ENCODE data around the gene MC1R.
"Not testable (repeated sequence)": the region's sequence is repeated elsewhere in the genome, so short reads cannot be mapped to it uniquely, and the experiment has no call there.

The MC1R gene

DNA sequence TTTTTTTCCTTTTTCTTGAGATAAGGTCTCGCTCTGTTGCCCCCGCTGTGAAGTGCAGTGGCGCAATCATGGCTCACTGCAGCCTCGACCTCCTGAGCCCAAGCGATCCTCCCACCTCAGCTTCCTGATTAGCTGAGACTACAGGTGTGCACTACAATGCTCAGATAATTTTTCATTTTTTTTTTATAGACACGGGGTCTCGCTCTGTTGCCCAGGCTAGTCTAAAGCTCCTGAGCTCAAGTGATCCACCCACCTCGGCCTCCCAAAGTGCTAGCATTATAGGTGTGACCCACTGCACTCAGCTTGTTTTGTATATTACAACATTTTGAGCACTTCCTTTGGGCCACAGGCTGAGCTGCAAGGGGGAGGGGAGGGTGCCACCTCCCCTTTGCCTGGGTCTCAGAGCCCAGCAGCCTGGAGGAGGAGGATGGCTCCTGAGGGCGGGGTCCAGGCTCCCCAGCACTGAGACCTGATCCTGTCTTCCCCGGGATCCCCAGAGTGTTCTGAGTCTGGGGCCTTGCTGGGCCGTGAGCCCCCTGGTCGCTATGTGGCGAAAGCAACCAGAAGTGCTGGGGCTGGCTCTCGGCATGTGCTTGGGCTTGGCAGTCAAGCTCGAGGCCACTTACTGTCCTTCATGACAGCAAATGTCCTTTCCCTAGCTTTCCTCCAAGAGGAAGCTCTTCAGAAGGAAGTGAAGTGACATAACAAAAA lies 38.0 kb downstream of the MC1R start:
- Histone ChIP-seq H3K27ac (ENCODE audit: low read depth, low read length) (no peak overlapping the region), H3K9ac (ENCODE audit: low read depth, low read length) (no peak overlapping the region), H3K36me3 (ENCODE audit: insufficient read depth, low read length) (peaks cover 20% of the 10 kb centered on the region), H3K4me1 (ENCODE audit: insufficient read depth, low read length) (no peaks in the 10 kb centered on the region), H3K9me3 (ENCODE audit: insufficient read depth, low read depth, low read length) (no peaks in the 10 kb centered on the region), H3K4me3 (ENCODE audit: low read length) (no peak overlapping the region), H3K27me3 (ENCODE audit: insufficient read depth, low read length) (no peaks in the 10 kb centered on the region)
- 94% methylated on average over 15 of the region's 15 CpGs for WGBS

GRCh38 chr16:89957216-89957785 lies 38.6 kb downstream of the MC1R start:
- Histone ChIP-seq H3K4me1 (ENCODE audit: insufficient read depth, low read length) (no peaks in the 10 kb centered on the region), H3K27me3 (ENCODE audit: insufficient read depth, low read length) (no peaks in the 10 kb centered on the region), H3K4me3 (ENCODE audit: low read length) (no peak overlapping the region), H3K36me3 (ENCODE audit: insufficient read depth, low read length) (peaks cover 20% of the 10 kb centered on the region), H3K9me3 (ENCODE audit: insufficient read depth, low read depth, low read length) (no peaks in the 10 kb centered on the region), H3K27ac (ENCODE audit: low read depth, low read length) (no peak overlapping the region), H3K9ac (ENCODE audit: low read depth, low read length) (no peak overlapping the region)
- WGBS: 96% methylated on average over 23 of the region's 23 CpGs

- Histone ChIP-seq H3K4me1 (ENCODE audit: insufficient read depth, low read length) (no peaks in the 10 kb centered on the region), H3K9ac (ENCODE audit: low read depth, low read length) (no peak overlapping the region), H3K4me3 (ENCODE audit: low read length) (no peak overlapping the region), H3K36me3 (ENCODE audit: insufficient read depth, low read length) (peaks cover 20% of the 10 kb centered on the region), H3K9me3 (ENCODE audit: insufficient read depth, low read depth, low read length) (no peaks in the 10 kb centered on the region), H3K27me3 (ENCODE audit: insufficient read depth, low read length) (no peaks in the 10 kb centered on the region), H3K27ac (ENCODE audit: low read depth, low read length) (no peak overlapping the region)
- WGBS: 89% methylated on average over 7 of the region's 7 CpGs
Measured at GRCh38 chr16:89958068-89958467, 39.4 kb downstream of the MC1R start.

GRCh38 chr16:89958596-89958995 lies 39.9 kb downstream of the MC1R start:
- 95% methylated on average over 10 of the region's 10 CpGs for WGBS
- Histone ChIP-seq H3K4me3 (ENCODE audit: low read length) (no peak overlapping the region), H3K27me3 (ENCODE audit: insufficient read depth, low read length) (no peaks in the 10 kb centered on the region), H3K27ac (ENCODE audit: low read depth, low read length) (no peak overlapping the region), H3K9ac (ENCODE audit: low read depth, low read length) (no peak overlapping the region), H3K36me3 (ENCODE audit: insufficient read depth, low read length) (peaks cover 24% of the 10 kb centered on the region), H3K4me1 (ENCODE audit: insufficient read depth, low read length) (no peaks in the 10 kb centered on the region), H3K9me3 (ENCODE audit: insufficient read depth, low read depth, low read length) (no peaks in the 10 kb centered on the region)

- WGBS: 94% methylated on average over 13 of the region's 13 CpGs
- no peaks in the 10 kb centered on the region for H3K9me3 ChIP-seq (ENCODE audit: insufficient read depth, low read depth, low read length)
- H3K4me3 ChIP-seq (ENCODE audit: low read length): no peak overlapping the region
- peaks cover 25% of the 10 kb centered on the region for H3K36me3 ChIP-seq (ENCODE audit: insufficient read depth, low read length)
- H3K27ac ChIP-seq (ENCODE audit: low read depth, low read length): no peak overlapping the region
- no peaks in the 10 kb centered on the region for H3K27me3 ChIP-seq (ENCODE audit: insufficient read depth, low read length)
- no peaks in the 10 kb centered on the region for H3K4me1 ChIP-seq (ENCODE audit: insufficient read depth, low read length)
- no peak overlapping the region for H3K9ac ChIP-seq (ENCODE audit: low read depth, low read length)
Measured at GRCh38 chr16:89960966-89961365, 42.3 kb downstream of the MC1R start.

- Histone ChIP-seq H3K9ac (ENCODE audit: low read depth, low read length) (no peak overlapping the region), H3K4me3 (ENCODE audit: low read length) (no peak overlapping the region), H3K27ac (ENCODE audit: low read depth, low read length) (no peak overlapping the region), H3K9me3 (ENCODE audit: insufficient read depth, low read depth, low read length) (no peaks in the 10 kb centered on the region), H3K36me3 (ENCODE audit: insufficient read depth, low read length) (peaks cover 29% of the 10 kb centered on the region), H3K27me3 (ENCODE audit: insufficient read depth, low read length) (no peaks in the 10 kb centered on the region), H3K4me1 (ENCODE audit: insufficient read depth, low read length) (no peaks in the 10 kb centered on the region)
- WGBS: 95% methylated on average over 23 of the region's 23 CpGs
Measured at GRCh38 chr16:89961920-89962319, 43.3 kb downstream of the MC1R start.

GRCh38 chr16:89962754-89963498 lies 44.3 kb downstream of the MC1R start:
- no peak overlapping the region for H3K4me3 ChIP-seq (ENCODE audit: low read length)
- no peaks in the 10 kb centered on the region for H3K4me1 ChIP-seq (ENCODE audit: insufficient read depth, low read length)
- H3K27me3 ChIP-seq (ENCODE audit: insufficient read depth, low read length): no peaks in the 10 kb centered on the region
- H3K9ac ChIP-seq (ENCODE audit: low read depth, low read length): no peak overlapping the region
- no peaks in the 10 kb centered on the region for H3K9me3 ChIP-seq (ENCODE audit: insufficient read depth, low read depth, low read length)
- WGBS: 89% methylated on average over 26 of the region's 26 CpGs
- H3K36me3 ChIP-seq (ENCODE audit: insufficient read depth, low read length): peaks cover 29% of the 10 kb centered on the region
- H3K27ac ChIP-seq (ENCODE audit: low read depth, low read length): no peak overlapping the region

DNA sequence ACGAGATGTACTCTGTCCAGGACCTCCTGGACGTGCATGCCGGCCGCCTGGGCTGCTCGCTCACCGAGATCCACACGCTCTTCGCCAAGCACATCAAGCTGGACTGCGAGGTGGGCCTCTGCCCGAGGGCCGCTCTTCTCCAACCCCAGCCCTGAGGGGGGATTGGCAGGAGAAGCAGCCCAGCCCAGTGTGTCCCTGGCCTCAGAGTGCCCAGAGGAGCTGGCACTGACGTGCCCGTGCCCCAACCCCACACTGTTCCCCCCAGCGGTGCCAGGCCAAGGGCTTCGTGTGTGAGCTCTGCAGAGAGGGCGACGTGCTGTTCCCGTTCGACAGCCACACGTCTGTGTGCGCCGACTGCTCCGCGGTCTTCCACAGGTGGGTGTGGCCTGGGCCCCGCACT lies 45.5 kb downstream of the MC1R start:
- Histone ChIP-seq H3K4me1 (ENCODE audit: insufficient read depth, low read length) (no peaks in the 10 kb centered on the region), H3K9me3 (ENCODE audit: insufficient read depth, low read depth, low read length) (no peaks in the 10 kb centered on the region), H3K36me3 (ENCODE audit: insufficient read depth, low read length) (peaks cover 20% of the 10 kb centered on the region), H3K9ac (ENCODE audit: low read depth, low read length) (no peak overlapping the region), H3K27ac (ENCODE audit: low read depth, low read length) (no peak overlapping the region), H3K4me3 (ENCODE audit: low read length) (no peak overlapping the region), H3K27me3 (ENCODE audit: insufficient read depth, low read length) (no peaks in the 10 kb centered on the region)
- WGBS: 93% methylated on average over 25 of the region's 25 CpGs

DNA sequence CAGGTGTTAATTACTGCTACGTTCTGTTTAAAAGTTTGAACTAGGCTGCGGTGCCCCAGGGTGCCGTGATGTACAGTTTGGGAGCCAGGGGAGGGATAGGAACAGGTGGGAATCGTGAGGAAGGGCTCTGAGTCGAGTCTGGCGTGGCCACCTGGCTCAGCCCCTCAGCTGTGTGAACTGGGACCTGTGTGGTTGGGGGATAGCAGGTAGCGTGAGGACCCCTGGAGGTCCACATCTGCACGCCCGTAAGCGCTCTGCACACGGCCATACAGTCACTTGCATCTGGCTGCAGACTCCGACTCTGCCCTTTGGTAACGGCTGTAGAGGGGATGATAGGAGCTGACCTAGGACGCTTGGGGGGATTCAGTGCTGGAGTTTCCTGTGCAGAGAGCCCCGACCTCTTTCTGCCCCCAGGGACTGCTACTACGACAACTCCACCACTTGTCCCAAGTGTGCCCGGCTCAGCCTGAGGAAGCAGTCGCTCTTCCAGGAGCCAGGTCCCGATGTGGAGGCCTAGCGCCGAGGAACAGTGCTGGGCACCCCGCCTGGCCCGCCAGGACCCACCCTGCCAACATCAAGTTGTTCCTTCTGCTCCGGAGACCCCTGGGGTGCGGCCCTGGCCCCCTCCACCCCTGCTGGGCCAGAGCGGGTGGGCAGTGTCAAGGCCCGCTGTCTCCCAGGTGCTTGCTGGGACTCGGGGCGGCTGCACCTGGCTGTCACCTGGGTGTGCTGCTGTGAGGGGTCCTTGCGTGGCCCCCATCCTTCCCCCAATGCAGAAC lies 47.0 kb downstream of the MC1R start:
- Histone ChIP-seq H3K4me3 (ENCODE audit: low read length) (no peak overlapping the region), H3K36me3 (ENCODE audit: insufficient read depth, low read length) (peaks cover 30% of the 10 kb centered on the region), H3K27ac (ENCODE audit: low read depth, low read length) (no peak overlapping the region), H3K27me3 (ENCODE audit: insufficient read depth, low read length) (no peaks in the 10 kb centered on the region), H3K9ac (ENCODE audit: low read depth, low read length) (no peak overlapping the region), H3K4me1 (ENCODE audit: insufficient read depth, low read length) (no peaks in the 10 kb centered on the region), H3K9me3 (ENCODE audit: insufficient read depth, low read depth, low read length) (no peaks in the 10 kb centered on the region)
- WGBS: 95% methylated on average over 30 of the region's 30 CpGs

DNA sequence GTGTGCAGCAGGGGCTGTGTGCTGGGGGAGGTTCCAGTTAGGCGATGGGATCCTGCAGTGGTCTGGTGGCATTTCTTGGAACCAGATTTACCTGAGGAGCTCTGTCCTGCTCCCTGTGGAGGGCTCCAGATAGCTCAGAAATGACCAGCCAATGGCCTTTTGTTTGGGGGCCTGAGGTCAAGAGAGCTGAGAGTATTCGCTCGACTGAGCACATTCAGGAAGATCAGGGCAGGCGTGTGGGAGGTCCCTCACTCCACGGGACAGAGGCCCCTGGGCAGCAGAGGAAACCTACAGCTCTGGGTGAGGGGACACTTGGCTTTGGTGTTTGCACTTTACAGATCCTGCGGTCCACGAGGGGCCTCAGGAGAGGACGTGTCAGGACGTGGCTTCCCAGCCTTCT lies 48.1 kb downstream of the MC1R start:
- Histone ChIP-seq H3K36me3 (ENCODE audit: insufficient read depth, low read length) (peaks cover 20% of the 10 kb centered on the region), H3K9ac (ENCODE audit: low read depth, low read length) (no peak overlapping the region), H3K4me1 (ENCODE audit: insufficient read depth, low read length) (no peaks in the 10 kb centered on the region), H3K4me3 (ENCODE audit: low read length) (no peak overlapping the region), H3K9me3 (ENCODE audit: insufficient read depth, low read depth, low read length) (peaks cover 7% of the 10 kb centered on the region), H3K27me3 (ENCODE audit: insufficient read depth, low read length) (no peaks in the 10 kb centered on the region; the same call in 1 of the 2 replicates), H3K27ac (ENCODE audit: low read depth, low read length) (no peak overlapping the region)
- WGBS: 93% methylated on average over 9 of the region's 9 CpGs

- WGBS: 89% methylated on average over 5 of the region's 5 CpGs
- not testable (repeated sequence) for H3K9ac ChIP-seq (ENCODE audit: low read depth, low read length); H3K27me3 ChIP-seq (ENCODE audit: insufficient read depth, low read length); H3K4me1 ChIP-seq (ENCODE audit: insufficient read depth, low read length); H3K27ac ChIP-seq (ENCODE audit: low read depth, low read length); H3K4me3 ChIP-seq (ENCODE audit: low read length); H3K9me3 ChIP-seq (ENCODE audit: insufficient read depth, low read depth, low read length)
- H3K36me3 ChIP-seq (ENCODE audit: insufficient read depth, low read length): peaks cover 20% of the 10 kb centered on the region
Measured at GRCh38 chr16:89967436-89967835, 48.8 kb downstream of the MC1R start.

Measured in HUES64 (cell line).